Inflammatory macrophage (primary cell): ENCODE data around the gene POLD1.

Source experiments
- DNase-seq, 2 donors: peaks; one replicate each; pipeline ENCODE4 v3.0.0-alpha.2; 2020 to 2022

POLD1 gene

GRCh38 chr19:50466706-50467039 lies 82.5 kb downstream of the POLD1 start:
- no peak for DNase-seq

- no peak for DNase-seq
Measured at GRCh38 chr19:50467566-50467965, 83.4 kb downstream of the POLD1 start.
